Brain pericyte (primary cell): ENCODE data around the gene MS4A3.
"Not testable (repeated sequence)": the region's sequence is repeated elsewhere in the genome, so short reads cannot be mapped to it uniquely, and the experiment has no call there.

ENCODE experiments used
- DNase-seq: peaks from one replicate; pipeline ENCODE4 v3.0.0-alpha.2; 2012; ENCODE audit warnings: low read depth, low spot score

The MS4A3 gene

DNA sequence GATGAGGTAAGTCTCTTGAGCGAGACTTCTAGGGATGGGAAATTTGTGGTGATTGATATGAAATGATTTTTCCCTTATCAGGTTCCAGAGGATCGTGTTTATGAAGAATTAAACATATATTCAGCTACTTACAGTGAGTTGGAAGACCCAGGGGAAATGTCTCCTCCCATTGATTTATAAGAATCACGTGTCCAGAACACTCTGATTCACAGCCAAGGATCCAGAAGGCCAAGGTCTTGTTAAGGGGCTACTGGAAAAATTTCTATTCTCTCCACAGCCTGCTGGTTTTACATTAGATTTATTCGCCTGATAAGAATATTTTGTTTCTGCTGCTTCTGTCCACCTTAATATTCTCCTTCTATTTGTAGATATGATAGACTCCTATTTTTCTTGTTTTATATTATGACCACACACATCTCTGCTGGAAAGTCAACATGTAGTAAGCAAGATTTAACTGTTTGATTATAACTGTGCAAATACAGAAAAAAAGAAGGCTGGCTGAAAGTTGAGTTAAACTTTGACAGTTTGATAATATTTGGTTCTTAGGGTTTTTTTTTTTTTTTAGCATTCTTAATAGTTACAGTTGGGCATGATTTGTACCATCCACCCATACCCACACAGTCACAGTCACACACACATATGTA is 39.1 kb downstream of the MS4A3 start:
- DNase-seq: no peak

GRCh38 chr11:60097189-60097588 is 40.7 kb downstream of the MS4A3 start:
- no peak for DNase-seq

DNA sequence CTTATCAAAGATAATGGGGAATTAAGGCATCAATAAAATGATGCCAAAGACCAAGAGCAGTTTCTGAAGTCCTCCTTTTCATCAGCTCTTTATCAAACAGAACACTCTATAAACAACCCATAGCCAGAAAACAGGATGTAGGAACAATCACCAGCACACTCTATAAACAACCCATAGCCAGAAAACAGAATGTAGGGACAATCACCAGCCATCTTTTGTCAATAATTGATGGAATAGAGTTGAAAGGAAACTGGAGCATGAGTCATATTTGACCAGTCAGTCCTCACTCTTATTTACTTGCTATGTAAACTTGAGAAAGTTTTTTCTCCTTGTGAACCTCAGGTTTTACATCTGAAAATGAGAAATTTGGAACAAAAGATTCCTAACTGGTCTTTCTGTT is 42.0 kb downstream of the MS4A3 start:
- no peak for DNase-seq

DNA sequence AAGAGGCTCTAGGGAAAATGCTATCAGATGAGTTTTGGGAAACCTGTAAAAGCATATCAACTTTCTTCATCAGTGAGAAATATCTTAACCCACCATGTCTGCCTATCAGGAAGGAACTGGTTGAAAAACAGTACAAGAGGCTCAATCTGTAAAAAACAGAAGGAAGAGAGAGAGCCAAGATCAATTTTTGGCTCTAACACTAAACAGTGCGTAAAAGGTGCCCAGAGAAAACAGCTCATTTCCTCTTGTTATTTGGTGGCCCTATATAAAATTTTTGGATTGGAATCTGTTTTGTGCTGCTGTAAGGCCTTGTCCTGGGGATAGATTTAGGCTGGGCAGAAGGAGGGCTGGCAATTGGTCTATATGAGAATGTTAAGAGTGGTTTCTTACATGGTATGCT is 44.1 kb downstream of the MS4A3 start:
- DNase-seq: no peak

DNA sequence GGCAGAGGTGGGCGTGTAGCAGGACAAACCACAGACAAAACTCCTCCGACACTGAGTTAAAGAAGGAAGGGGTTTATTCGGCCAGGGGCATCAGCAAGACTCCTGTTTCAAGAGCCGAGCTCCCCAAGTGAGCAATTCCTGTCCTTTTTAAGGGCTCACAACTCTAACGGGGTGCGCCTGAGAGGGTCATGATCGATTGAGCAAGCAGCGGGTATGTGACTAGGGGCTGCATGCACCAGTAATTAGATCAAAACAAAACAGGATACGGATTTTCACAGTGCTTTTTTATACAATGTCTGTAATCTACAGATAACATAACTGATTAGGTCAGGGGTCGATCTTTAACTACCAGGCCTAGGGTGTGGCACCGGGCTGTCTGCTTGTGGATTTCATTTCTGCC is 44.9 kb downstream of the MS4A3 start:
- DNase-seq: not testable (repeated sequence)

DNA sequence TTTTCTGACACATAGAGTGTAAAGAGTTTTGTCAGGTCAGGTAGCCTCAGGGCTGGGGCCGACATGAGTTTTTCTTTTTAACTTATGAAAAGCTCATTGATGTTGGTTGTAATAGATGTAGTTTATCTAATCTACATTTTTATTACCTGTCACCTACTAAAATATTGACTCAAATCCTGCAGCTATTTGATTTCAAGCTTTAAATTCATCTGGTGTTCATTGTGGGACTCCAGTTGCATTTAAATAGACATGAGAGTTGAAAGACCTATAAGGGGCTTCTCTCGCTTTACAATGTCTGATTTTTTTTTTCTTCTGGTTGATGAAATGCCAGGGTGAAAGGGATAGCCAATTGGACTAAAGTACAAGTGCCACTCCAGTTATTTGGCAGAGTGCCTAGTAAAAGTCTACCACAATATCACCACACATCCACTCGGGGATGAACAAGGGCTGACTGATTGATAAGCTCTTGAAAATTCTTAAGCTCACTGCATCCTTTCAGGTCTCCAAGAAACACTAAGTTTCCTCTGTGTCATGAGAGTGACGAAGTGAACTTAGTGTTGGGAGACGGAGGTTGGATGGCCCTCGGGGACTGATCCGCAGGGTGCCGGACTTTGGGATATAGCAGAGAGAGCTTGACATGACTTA is 48.1 kb downstream of the MS4A3 start:
- not testable (repeated sequence) for DNase-seq

DNA sequence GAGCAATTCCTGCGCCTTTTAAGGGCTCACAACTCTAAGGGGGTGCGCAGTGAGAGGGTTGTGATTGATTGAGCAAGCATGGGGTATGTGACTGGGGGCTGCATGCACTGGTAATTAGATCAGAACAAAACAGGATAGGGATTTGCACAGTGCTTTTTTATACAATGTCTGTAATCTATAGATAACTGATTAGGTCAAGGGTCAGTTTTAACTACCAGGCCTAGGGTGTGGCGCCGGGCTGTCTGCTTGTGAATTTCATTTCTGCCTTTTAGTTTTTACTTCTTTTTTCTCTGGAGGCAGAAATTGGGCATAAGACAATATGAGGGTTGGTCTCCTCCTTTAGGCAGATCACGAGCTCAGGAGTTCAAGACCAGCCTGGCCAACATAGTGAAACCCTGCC is 52.2 kb downstream of the MS4A3 start:
- DNase-seq: not testable (repeated sequence)

DNA sequence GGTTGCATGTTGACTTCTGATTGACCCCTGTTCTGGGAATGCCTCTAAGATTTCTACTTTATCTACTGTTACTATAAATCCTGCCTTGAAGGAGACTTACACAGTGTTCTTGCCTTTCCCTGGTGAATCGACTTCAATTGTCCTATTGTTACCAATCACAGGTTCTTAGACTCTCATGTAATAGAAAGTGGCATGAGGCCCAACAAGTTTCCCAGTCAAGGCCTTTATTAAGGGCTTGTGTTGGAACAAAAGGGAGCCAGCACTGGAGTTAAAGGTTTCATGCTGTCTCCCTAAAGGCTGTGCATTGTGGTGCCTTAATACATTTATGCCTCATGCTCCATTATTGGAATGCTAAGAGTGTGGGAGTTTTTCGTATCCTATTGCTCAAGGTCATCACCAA is 55.3 kb downstream of the MS4A3 start:
- no peak for DNase-seq

DNA sequence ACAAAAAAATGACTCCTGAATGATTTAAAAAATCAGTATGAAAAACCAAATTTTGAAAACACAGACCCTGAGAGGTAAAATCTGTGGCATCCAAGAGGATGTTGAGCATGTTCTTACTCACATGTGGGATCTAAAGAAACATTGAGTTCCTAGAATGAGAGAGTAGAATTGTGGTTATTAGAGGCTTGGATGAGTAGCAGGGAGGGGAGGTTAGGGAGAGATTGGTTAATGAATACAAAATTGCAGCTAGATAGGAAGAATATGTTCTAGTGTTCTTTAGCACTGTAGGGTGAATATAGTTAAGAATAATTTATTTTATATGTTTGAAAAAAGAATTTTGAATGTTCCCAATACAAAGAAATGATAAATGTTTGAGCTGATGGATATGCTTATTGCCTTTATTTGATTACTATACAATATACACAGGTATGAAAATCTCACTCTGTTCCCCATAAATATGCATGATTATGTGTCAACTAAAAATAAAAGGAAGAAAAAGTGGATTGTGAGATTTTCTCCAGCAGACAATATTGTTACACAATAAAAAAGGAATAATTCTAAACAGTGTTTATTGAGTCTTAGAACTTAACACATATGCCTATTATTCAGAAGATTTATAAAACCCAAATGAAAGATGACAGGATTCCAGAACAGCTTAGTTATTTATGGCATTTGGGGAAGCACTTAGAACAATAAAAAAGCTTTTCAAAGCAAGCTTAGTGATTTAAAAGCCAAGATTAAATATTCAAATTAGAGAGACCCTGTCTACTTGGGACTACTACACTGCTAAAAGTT is 60.7 kb downstream of the MS4A3 start:
- DNase-seq: no peak

- DNase-seq: no peak
Measured at GRCh38 chr11:60118338-60118737, 61.9 kb downstream of the MS4A3 start.

DNA sequence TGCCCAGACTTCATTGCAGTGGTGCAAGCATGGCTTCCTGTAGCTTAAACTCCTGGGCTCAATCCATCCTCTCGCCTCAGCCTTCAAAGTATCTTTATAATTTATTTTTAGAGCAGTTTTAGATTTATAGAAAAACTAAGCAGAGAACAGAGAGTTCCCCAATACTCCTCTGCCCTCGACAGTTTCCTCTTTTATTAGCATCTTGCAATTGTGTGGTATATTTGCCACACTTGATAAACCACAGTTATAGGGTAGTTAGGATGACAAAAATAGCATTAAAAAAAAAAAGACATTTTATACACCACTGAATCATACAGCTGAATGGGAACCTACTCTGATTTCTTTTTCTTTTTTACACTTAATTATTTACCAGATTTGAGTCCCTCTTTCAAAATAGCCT is 63.2 kb downstream of the MS4A3 start:
- no peak for DNase-seq
